Measurements from ENCODE around the gene RBM26.

DNA sequence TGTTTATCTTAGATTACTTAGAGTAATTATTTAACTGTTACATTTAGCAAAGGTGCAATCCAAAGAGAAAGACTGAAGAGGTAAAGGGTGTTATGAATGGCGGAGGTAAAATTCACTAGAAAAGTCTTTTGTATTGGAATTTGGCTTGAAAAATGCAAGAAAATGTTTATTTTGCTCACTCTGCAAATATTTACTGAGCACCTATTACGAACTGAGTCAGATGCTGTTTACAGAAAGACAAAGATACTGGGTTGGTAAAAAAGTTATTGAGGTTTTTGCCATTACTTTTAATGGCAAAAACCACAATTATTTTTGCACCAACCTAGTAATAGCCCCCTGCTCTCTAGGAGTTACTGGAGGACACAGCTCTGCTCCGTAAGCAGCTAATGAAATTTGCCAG is 135.2 kb downstream of the RBM26 start:
- TF ChIP-seq, protein P1, sequence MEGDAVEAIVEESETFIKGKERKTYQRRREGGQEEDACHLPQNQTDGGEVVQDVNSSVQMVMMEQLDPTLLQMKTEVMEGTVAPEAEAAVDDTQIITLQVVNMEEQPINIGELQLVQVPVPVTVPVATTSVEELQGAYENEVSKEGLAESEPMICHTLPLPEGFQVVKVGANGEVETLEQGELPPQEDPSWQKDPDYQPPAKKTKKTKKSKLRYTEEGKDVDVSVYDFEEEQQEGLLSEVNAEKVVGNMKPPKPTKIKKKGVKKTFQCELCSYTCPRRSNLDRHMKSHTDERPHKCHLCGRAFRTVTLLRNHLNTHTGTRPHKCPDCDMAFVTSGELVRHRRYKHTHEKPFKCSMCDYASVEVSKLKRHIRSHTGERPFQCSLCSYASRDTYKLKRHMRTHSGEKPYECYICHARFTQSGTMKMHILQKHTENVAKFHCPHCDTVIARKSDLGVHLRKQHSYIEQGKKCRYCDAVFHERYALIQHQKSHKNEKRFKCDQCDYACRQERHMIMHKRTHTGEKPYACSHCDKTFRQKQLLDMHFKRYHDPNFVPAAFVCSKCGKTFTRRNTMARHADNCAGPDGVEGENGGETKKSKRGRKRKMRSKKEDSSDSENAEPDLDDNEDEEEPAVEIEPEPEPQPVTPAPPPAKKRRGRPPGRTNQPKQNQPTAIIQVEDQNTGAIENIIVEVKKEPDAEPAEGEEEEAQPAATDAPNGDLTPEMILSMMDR (IDR thresholded peaks at IDR 0.05), result no peak
- TF ChIP-seq POLR2A (IDR thresholded peaks at IDR 0.05), result no peak

Data from esophagus squamous epithelium (tissue), 4 donors.